ENCODE data around the gene SUGCT. TPM values are rescaled to one million over a fixed set of nuclear protein-coding genes. Genes with fewer than 3 reads are reported as not detected.
A peak's percentile ranks its signal among the peaks of the same experiment; 100 is the strongest.

SUGCT gene
- total and polyA plus RNA-seq, 8 donors: 0.73 to 1.9 (median 1.2) TPM

- H3K4me1 ChIP-seq: no peaks in the 10 kb centered on the region
- H3K36me3 ChIP-seq: no peaks in the 10 kb centered on the region
- H3K27ac ChIP-seq: no peak overlapping the region
- H3K4me3 ChIP-seq: no peak overlapping the region
- peak in 2 of 4 donors; percentile 6 to 23 for TF ChIP-seq CTCF (IDR thresholded peaks at IDR 0.05)
- 89 to 100% methylated on average over 1 of the region's 1 CpG for WGBS, 2 donors
- FAIRE-seq (no peak), DNase-seq (no peak), ATAC-seq (peak in 1 of 4 donors; percentile 62)
- intact Hi-C loops (cut with DNase I): no loop called here
- no peaks in the 10 kb centered on the region for H3K9me3 ChIP-seq
- H3K27me3 ChIP-seq: no peaks in the 10 kb centered on the region
These were observed 545.9 kb downstream of the SUGCT start for GRCh38 chr7:40680657-40681056.

- intact Hi-C loops (cut with DNase I): no loop called here
- FAIRE-seq (no peak), DNase-seq (no peak), ATAC-seq (no peak)
- TF ChIP-seq CTCF (IDR thresholded peaks at IDR 0.05): no peak
- Histone ChIP-seq H3K27ac (no peak overlapping the region), H3K27me3 (no peaks in the 10 kb centered on the region), H3K4me3 (no peak overlapping the region), H3K4me1 (no peaks in the 10 kb centered on the region), H3K36me3 (no peaks in the 10 kb centered on the region), H3K9me3 (no peaks in the 10 kb centered on the region)
These were observed 547.9 kb downstream of the SUGCT start for GRCh38 chr7:40682696-40683095.

DNA sequence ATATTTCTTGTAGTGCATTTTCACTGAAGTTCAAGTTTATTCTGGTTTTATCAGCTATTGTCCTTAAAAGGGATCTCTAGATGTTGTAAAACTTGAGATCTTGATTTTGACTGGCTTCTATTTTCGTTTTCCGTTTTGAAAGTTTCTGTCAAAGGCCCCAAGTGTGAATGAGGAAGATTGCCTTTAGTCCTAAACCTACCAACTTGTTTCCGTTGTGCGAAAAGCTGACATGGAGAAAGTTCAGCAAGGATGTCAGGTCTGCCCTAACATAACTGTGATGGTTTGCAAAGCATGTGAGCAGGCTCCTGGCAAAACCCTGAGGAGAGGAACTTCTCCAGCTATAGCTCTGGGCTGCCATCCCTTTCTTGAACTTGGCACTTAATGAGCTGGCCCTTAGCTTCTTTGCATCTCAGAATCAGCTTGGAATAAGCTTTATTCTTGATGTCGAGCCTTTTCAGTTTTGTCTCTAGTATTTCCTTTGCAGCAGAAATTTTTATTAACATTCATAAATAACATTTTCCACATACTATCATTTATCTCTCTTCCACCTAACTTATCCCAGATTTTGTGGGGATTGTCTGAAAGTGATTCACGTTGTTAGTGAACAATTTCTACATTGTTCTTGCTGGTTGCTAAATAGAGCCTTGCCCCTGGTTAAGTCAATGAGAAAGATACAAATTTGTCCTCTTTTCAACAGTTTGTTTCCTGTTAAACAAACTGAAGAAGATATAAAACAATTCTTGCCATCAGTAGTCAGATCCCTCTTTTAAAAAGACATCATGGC lies 559.4 kb downstream of the SUGCT start:
- no peaks in the 10 kb centered on the region for H3K27me3 ChIP-seq
- H3K9me3 ChIP-seq: no peaks in the 10 kb centered on the region
- no peaks in the 10 kb centered on the region for H3K36me3 ChIP-seq
- no peak for TF ChIP-seq CTCF (IDR thresholded peaks at IDR 0.05)
- FAIRE-seq: no peak
- no peak overlapping the region for H3K4me3 ChIP-seq
- WGBS, 2 donors: 64 to 85% methylated on average over 6 of the region's 6 CpGs
- DNase-seq: no peak
- no peak for ATAC-seq
- intact Hi-C loops (cut with DNase I): no loop called here
- H3K27ac ChIP-seq: no peak overlapping the region
- H3K4me1 ChIP-seq: no peaks in the 10 kb centered on the region

- Histone ChIP-seq H3K4me1 (no peaks in the 10 kb centered on the region), H3K27me3 (no peaks in the 10 kb centered on the region), H3K27ac (no peak overlapping the region), H3K36me3 (no peaks in the 10 kb centered on the region), H3K4me3 (no peak overlapping the region), H3K9me3 (no peaks in the 10 kb centered on the region)
- intact Hi-C loops (cut with DNase I): no loop called here
- no peak for ATAC-seq
- DNase-seq: no peak
- FAIRE-seq: no peak
- 88 to 91% methylated on average over 3 of the region's 3 CpGs for WGBS, 2 donors
- TF ChIP-seq CTCF (IDR thresholded peaks at IDR 0.05): no peak
These were observed 560.2 kb downstream of the SUGCT start for GRCh38 chr7:40694991-40695390.

DNA sequence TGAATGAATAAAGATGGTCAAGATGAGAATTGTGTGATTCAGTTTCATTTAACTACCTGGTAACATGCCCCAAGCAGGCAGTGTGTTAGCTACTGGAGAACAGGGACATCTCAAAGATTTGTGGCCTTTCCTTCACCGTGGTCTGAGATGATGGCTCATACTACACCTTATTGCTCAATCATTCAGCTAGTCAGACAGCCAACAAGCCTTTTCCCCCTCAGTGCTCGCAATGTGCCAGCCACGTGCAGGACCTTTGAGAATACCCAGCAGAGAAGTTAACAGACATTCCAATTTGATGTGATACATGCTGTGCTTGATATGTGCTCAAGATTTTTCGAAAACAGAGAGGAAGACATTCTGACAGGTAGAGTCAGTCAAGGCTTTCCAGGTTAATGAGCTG lies 562.8 kb downstream of the SUGCT start:
- 87 to 91% methylated on average over 4 of the region's 4 CpGs for WGBS, 2 donors
- intact Hi-C loops (cut with DNase I): no loop called here
- no peak for TF ChIP-seq CTCF (IDR thresholded peaks at IDR 0.05)
- H3K27ac ChIP-seq: no peak overlapping the region
- no peaks in the 10 kb centered on the region for H3K36me3 ChIP-seq
- H3K4me1 ChIP-seq: no peaks in the 10 kb centered on the region
- H3K27me3 ChIP-seq: no peaks in the 10 kb centered on the region
- H3K4me3 ChIP-seq: no peak overlapping the region
- FAIRE-seq: no peak
- no peaks in the 10 kb centered on the region for H3K9me3 ChIP-seq
- DNase-seq: no peak
- no peak for ATAC-seq
